NOMO-1 (cell line): ENCODE results near the gene INMT.
A peak's percentile ranks its signal among the peaks of the same experiment; 100 is the strongest.

Experiments
- DNase-seq, 2 experiments: peaks; one replicate each; lab custom pipeline; 2025; ENCODE audit not compliant: unreplicated experiment in 2 of 2; lab: John Stamatoyannopoulos, UW

Gene INMT

DNA sequence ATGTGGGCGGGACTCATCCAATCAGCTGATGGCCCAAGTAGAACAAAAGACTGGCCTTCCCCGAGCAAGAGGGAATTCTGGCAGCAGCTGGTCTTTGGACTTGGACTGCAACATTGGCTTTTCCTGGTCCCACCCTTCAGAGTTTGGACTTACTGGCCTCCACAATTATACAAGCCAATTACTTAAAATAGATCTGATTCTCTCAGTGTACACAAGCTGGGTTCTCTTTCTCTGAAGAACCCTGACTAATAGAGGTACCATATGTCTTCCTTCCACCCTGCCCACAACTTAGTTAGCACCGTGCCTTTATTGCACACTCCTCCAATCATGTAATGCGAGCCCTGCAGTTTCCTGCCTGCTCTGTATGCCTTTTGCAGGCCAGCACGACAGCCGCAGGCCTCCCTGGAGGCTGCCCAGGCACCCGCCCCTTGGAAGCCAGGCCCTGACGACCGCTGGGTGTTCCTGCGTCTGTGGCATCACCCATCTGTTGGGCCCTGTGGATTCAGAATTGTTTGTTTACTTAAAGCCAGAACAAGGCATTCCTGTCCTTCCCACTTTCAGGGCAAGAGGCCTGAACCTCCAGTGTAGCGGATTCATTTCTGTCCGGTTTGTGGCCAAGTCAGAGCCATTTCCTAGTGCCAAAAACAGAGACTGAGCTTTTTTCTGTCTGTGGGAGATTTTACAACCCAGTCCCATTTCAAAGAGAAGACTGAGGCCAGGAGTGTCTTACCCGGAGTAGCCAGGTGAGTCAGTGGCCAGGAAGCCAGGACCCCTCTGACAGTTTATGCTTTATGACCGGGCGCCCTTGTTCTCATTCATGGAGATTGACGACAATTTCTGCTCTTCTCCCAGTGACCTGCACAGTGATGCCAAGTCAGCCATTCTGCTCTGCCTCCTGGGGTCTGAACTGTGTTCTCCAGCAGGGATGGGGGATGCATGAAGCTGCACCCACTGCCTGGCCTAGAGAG lies 968 bp upstream of the INMT start:
- no peak for DNase-seq

DNA sequence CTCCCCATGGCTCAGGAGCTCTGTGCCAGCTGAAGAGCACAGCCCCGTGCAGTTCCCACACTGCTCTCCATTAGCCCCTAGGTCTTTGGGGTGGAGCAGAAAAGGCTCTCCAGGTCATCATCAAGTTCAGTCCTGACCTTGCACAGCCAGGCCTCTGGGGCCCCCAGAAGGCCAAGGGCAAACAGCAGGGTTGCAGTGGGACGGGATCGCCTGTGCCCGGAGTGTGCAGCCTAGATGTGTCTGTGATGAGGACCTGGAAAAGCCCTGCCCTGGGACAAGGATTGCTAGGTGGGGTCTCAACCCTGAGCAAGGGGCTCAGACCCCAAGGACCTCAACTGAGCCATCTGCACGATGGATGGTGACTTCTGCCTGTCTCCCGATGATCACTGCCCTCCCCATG lies 549 bp downstream of the INMT start:
- DNase-seq, result no peak

DNA sequence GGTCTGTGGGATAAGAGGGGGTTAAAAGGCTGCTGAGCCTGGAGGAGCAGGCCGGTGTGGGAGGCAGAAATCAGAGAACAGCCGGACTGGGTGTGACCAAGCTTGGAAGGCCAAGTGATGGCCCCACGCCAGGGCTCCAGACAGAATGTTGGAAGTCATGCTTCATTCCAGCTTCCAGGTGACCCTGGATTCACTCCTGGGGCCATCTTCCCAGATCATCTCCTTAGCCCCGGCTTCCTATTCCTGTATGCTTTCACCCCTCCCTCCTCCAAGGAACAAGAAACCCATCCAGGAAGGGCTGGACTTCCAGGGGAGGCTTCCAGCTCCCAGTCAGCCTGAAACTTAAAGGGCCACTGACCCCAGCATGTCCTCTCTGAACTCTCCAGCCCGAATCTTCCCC lies 1.0 kb downstream of the INMT start:
- DNase-seq, result no peak

DNA sequence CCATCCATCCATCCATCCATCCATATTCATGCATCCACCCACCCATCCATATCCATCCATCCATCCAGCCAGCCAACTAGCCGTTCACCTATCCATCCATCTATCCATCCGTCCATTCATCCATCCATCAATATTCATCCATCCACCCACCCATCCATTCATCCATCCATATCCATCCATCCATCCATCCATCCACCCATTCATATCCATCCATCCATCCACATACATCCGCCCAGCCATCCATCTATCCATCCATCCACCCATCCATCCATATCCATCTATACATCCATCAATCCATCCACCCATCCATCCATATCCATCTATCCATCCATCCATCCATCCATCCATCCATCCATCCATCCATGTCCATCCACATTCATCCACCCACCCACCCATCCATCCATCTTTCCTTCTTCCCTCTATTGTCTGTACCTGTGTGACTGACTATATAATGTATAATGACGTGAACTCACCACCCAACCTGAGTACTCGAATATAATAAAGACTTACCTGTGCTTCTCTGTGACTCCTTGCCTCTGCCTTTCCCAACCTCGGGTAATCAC lies 2.5 kb downstream of the INMT start:
- DNase-seq, result no peak

DNA sequence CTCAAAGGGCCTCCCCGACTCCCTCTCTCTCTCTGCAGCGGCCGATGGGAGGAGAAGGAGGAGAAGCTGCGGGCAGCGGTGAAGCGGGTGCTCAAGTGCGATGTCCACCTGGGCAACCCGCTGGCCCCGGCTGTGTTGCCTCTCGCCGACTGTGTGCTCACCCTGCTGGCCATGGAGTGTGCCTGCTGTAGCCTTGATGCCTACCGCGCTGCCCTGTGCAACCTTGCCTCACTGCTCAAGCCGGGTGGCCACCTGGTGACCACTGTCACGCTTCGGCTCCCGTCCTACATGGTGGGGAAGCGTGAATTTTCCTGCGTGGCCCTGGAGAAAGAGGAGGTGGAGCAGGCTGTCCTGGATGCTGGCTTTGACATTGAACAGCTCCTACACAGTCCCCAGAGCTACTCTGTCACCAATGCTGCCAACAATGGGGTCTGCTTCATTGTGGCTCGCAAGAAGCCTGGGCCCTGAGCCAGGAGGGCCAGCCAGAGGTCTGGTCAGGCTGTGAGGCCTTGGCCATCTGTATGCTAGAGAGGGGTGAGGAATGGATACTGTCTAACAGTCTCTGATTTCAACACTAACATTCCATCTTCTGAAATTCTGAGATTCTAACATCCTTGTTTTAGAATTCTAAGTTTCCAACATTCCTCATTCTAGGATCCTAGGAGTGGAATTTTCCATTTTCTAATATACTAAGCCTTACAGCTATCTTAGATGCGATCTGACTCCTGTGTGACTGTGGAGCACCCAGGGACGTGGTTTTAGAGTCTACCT lies 3.6 kb downstream of the INMT start:
- DNase-seq, result no peak

DNA sequence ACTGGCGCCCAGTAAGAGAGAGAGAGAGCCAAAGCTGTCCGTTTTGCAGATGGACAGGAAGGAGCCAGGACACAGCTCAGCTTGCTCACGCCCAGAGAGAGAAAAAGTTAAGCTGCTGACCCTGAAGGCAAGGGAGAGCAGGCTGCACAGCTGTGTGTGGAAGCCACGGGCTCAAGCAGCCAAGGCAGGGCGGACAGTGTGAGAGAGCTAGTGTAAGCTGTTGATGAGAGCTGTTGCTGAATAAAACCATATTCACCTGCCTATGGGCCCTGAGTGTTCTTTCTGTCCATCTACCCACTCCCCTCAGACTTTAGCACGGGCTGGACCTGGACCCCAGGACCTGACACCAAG lies 5.4 kb downstream of the INMT start:
- no peak for DNase-seq

DNA sequence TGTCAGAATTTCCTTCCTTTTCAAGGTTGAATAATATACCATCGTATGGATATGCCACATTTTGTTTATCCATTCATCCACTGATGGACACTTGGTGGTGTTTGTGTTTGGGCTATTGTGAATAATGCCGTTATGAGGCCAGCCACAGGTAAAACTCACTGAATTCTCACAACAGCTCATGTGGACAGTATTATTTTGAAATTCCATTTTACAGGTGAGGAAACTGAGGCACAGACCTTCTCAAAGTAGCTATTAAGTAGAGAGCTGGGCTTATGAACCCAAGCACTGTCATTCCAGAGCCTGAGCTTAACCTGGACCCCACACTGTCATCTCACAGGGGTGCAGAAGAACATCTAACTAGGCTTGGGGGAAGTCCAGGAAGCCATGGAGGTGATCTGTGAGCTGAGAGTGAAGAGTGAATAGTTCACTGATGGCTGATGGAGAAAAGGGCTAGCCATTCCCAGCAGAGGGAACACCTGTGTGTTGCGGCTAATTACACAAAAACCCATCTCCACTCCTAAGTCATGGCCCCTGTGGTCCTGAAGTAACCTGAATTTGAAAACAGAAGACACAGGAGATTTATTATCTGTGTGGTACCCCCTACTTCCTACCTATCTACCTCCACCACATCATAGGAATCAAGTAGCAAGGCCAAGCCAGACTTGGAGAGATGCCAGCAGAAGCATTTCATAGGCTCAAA lies 8.7 kb downstream of the INMT start:
- no peak for DNase-seq

DNA sequence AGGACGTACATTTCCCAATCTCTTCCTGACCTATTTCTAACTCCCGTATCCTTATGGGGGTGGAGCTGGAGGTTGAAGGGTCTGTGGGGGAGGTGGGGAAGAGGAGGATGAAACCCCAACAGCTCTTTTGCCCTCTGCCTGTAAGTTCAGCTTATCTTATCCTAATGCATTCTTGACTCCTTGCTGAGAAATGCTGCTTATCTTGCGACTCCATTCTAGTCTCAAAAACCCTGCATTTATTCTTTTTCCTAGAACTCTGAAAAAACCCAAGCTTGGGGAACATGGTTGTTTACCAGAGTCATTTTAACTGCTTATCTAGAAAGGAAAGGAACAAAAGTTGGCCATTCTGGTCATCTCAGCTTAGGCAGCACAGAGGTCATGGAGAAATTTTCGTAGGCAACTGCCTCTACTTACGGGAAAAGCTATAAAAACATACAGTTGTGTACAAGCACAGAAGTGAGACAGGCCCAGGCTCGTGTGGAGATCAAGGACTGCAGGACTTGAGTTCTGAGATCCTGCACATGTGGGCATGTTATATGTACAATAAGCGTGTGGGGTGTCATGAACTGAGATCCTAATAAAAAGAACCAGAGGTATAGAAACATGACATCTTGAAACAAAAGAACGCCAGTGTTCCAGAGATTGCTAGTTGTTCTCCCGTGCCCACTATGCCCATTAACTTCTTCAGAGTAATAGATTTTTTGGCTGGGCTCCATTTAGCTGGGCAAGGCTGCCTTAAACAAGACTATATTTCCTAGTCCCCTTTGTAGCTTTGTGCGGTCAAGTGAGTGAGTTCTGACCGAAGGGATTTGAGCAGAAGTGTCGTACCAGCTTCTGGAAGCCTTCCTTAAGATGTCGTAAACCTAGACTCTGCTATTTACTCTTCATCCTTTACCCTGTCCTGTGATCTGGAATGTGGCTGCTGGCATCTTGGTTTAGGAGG lies 9.6 kb downstream of the INMT start:
- no peak for DNase-seq

DNA sequence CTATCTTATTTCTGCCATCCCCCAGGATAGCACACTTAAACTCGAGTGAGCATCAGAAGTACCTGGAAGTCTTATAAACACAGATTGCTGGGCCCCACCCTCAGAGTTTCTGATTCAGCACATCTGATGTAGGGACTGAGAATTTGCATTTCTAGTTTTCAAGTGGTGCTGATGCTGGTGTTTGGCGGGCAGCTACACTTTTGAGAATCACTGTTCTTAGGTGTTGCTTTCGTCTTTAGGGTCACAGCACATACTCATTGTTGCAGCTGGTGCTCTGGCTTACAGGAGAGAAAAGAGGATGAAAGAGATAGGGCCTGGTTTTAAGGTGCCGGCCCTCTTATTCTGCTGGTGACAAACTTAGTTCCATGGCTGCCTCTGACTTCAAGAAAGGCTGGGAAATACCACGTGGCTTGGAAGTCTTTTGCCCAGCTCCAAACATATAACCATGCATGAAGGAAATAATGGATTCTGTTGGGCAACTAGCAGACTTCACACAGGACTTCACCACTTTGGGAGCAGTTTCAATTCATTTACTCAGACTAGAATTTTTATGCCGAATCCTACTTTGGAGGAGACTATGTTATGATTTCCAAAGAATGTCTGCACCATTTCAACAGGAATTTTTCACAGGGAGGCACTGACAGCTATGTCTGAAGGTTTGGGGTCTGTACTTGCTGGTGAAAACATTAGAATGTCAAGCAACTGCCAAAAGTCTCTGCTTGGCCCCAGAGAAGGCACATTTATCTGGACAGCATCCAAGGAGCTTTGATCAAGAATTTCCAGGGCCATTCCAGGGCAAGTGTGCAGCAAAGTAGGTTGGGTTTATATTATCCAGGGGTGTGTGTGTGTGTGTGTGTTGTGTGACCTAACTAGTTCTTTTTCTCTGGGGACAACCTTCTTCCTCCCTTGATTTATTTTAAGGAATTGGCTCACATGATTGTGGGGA lies 12.4 kb downstream of the INMT start:
- no peak for DNase-seq

DNA sequence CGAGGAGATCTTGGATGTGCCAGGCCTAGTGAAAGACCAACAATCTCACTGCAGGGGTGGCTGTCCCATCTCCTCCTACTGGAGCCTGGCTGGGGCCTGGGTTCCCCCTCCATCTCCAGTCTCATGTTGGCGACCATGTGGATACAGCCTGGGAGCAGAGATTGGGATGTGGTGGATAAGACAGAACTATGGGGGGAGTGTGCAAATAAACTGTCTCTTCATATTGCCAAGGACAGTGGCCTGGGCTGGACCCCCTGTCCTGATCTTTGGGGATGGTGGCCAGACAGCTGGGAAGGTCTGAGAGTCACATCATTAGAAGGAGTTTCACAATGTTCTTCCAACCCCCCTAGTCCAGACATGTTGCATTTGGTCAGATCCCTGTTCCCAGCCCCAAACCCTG lies 13.5 kb downstream of the INMT start:
- DNase-seq, result no peak

DNA sequence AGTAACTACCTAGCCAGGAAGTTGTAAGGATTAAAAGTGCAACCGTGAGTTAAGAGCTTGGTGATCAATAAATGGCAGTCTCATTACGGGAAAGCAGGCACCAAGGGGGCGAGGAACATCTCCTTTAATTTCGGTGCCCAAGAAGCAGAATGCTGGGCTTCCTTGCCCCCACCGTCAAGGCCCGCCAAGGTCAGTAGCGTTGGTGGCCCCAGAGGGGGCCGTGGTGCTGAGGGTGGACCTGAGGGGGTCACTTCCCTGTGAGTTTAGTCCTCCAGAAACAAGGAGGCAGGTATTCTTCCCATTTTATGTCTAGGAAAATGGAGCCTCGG lies 18.9 kb downstream of the INMT start:
- no peak for DNase-seq

DNA sequence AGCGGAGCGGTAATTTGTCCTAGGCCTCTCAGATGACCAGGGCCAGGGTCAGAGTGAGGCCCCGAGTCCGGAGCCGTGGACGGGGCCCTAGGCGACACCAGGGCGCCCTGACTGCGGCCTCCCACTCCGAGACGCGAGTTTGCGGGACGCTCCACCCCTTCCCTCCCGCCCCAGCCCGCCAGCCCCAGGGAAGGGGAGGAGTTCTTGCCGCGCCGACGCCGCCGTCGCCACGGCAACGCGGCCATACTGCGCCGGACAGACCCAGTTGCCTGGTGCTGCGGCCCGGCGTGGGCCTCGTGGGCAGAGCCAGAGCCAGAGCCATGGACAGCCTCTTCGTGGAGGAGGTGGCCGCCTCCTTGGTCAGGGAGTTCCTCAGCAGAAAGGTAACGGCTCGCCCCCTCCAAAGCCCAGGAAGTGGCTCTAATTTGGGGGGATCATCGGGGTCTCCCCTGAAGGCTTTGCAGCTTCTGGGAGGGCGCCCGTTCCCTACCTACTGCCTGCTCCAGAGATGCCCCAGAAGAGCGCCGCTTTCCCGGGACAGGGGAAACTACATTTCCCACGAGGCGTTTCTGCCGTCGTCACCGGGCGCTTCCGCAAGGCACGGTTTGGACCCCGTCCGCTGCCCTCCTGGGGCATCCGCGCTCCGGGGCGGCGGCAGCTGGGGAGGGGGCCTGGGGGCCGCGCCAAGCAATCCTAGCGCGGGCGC lies 19.4 kb downstream of the INMT start, which contains the start of gene MINDY4:
Gene MINDY4, plus strand, starts transcription at position 244 of the 706 bp plus-strand sequence. Its CDS starts 77 bp downstream, at position 321.
- peak; percentile 58 to 75 for DNase-seq

DNA sequence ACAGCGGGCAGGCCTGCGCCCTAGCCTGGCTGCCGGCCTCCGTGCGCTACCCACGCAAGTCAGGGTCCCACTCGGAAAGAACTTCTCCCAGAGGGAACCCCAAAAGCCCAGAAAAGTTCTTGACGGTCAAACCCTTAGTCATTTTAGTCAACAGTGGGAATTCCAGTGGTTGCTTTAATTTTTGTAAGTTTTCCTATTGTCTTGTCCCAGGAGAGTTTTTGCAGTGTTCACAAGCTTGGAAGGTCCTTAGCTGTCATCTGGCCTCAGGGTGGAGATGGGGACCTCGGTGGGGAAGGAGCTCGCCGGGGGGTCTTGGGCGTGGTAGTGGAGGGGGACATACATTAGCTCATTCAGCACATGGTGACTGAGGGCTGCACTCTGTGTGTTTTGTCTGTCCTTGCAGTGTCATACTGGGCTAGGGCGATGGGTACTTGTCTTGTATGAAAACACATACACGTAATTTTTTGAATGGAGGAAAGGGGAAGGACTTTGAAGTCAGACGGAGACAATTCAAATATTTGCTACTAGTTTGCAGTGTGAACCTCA lies 20.0 kb downstream of the INMT start:
- peak in 1 of 2 experiments; percentile 31 for DNase-seq

DNA sequence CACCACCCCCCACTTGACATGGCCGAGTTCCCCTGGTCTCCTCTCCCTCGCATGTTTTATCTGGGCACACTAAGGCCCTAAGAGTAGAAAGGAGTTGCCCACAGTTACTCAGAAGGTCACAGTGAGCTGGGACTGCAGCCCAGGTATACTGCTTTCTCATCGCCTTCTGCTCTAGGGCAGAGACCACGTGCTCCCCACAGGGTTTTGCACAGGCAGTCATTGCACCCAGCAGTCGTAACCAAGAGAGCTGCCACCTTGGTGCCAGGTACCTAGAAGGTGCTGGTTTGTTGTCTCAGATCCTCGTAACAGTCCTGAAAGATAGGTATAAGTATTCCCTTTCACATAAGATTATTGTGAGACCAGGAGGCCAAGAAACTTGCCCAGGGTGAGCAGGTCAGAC lies 21.0 kb downstream of the INMT start:
- no peak for DNase-seq

DNA sequence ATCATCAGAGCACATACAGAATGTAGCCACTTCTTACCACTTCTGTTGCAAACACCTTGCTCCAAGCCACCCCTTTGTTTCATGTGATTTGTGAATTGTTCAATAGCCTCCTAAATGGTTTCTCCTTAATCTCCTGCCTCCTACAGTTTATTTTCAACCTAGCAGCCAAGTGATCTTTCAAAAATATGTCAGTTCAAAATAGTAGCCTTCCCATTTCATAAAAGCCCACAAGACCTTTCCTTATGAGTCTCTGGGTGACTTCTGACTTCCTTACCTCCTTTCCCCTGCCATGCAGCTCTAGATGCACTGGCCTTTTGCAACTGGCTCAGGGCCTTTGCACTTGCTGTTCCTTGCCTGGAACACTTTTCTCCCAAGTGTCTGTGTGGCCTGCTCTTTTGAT lies 24.1 kb downstream of the INMT start:
- no peak for DNase-seq

DNA sequence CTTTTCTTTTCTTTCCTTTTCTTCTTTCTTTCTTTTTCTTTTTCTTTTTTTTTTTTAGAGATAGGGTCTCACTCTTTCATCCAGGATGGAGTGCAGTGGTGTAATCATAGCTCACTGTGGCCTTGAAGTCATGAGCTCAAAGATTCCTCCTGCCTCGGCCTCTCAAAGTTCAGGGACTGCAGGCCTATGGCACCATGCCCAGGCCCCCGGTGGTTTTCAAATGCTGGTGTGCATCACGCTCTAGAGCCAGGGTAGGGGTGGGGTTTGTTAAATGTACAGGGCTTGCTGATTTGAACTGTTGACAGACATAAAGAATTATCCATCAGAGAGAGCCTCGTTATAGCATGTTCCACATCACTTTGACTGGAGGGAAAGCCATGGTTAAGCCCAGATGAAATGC lies 25.0 kb downstream of the INMT start:
- DNase-seq, result no peak

DNA sequence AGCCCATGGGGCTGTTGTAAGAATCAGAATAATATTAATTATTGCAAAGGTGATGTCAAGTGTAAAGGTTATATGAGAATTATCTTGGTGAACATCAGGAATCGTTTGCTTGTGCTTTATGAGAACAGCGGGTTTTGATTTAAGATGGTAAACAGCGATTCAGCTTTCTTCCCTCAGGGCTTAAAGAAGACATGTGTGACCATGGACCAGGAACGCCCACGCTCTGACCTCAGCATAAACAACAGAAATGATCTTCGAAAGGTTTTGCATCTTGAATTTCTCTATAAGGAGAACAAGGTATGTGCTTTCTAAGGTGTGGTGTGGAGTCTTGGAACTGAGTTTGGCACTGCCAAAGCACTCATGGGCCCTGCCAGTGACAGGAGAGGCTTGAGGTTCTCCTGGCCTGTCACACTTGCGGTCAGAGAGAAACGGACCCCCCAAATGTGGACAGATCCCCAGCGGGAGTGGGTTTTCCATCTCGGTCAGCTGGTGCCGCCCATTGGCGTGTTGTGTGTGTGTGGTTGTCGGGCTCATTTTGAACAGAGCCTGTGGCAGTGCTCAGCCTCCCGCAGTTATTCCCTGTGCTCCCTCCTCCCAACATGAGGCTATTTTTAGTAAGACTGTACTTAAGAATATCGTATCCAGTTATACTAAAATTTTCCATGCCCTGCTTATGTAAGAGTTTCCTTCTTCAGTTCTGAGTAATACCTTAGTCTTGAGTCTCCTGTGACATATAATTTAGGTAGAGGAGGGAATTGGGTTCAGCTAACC lies 26.5 kb downstream of the INMT start:
- no peak for DNase-seq
